Measurements from ENCODE around the gene CASKIN2. TPM values are rescaled to one million over a fixed set of nuclear protein-coding genes. Genes with fewer than 3 reads are reported as not detected.

CASKIN2 gene
- total and polyA plus RNA-seq, 3 donors from 2014 or later, result 15.6 to 22.6 (median 16.9) TPM

GRCh38 chr17:75514919-75515495 lies 330 bp downstream of the CASKIN2 start:
- peak overlapping the region; percentile 77 to 89 for H3K27ac ChIP-seq
- H3K4me3 ChIP-seq, result peak overlapping the region; percentile 78 to 94
- intact Hi-C loops (cut with DNase I; ENCODE audit: low total_unique reads), result loop anchor here (5.0 kb wide), 1 partner anchor 88 kb away; no protein-coding TSS in a partner anchor
- no peak for DNase-seq
- H3K9me3 ChIP-seq, result no peaks in the 10 kb centered on the region
- peaks cover 3% of the 10 kb centered on the region for H3K36me3 ChIP-seq (ENCODE audit: low read depth, missing control alignments)
- no peaks in the 10 kb centered on the region for H3K27me3 ChIP-seq
- peaks cover 27% of the 10 kb centered on the region for H3K4me1 ChIP-seq
- TF ChIP-seq CTCF (IDR thresholded peaks at IDR 0.05) (no peak), POLR2A (IDR thresholded peaks at IDR 0.05) (no peak)
- whole genome bisulfite sequencing, 2 donors, result 0 to 2% methylated on average over 8 to 47 of the region's 50 CpGs

- 11 to 17% methylated on average over 1 to 15 of the region's 15 CpGs for WGBS, 2 donors
- Histone ChIP-seq H3K4me1 (peaks cover 27% of the 10 kb centered on the region), H3K4me3 (peak overlapping the region; percentile 78 to 94), H3K27ac (peak overlapping the region; percentile 77 to 89), H3K36me3 (ENCODE audit: low read depth, missing control alignments) (no peaks in the 10 kb centered on the region), H3K9me3 (no peaks in the 10 kb centered on the region), H3K27me3 (no peaks in the 10 kb centered on the region)
- DNase-seq, result no peak
- intact Hi-C loops (cut with DNase I; ENCODE audit: low total_unique reads), result loop anchor here (5.0 kb wide), 1 partner anchor 87 kb away; no protein-coding TSS in a partner anchor
- no peak for TF ChIP-seq CTCF (IDR thresholded peaks at IDR 0.05)
- TF ChIP-seq POLR2A (IDR thresholded peaks at IDR 0.05), result no peak
These were observed 928 bp downstream of the CASKIN2 start for GRCh38 chr17:75514299-75514918.

- Histone ChIP-seq H3K4me3 (no peak overlapping the region), H3K27ac (peak overlapping the region in 1 of 2 donors; percentile 89), H3K27me3 (no peaks in the 10 kb centered on the region), H3K36me3 (ENCODE audit: low read depth, missing control alignments) (no peaks in the 10 kb centered on the region), H3K4me1 (peaks cover 27% of the 10 kb centered on the region), H3K9me3 (no peaks in the 10 kb centered on the region)
- DNase-seq, result no peak
- WGBS, 2 donors, result 59 to 74% methylated on average over 10 to 17 of the region's 17 CpGs
- TF ChIP-seq CTCF (IDR thresholded peaks at IDR 0.05) (no peak), POLR2A (IDR thresholded peaks at IDR 0.05) (no peak)
- intact Hi-C loops (cut with DNase I; ENCODE audit: low total_unique reads), result loop anchor here (5.0 kb wide), 1 partner anchor 86 kb away; no protein-coding TSS in a partner anchor
These were observed 1.7 kb downstream of the CASKIN2 start for GRCh38 chr17:75513641-75514000.

GRCh38 chr17:75512926-75513640 lies 2.3 kb downstream of the CASKIN2 start:
- Histone ChIP-seq H3K27ac (peak overlapping the region in 1 of 2 donors; percentile 89), H3K9me3 (no peaks in the 10 kb centered on the region), H3K4me1 (peaks cover 27% of the 10 kb centered on the region), H3K27me3 (no peaks in the 10 kb centered on the region), H3K36me3 (ENCODE audit: low read depth, missing control alignments) (no peaks in the 10 kb centered on the region), H3K4me3 (no peak overlapping the region)
- no peak for DNase-seq
- TF ChIP-seq POLR2A (IDR thresholded peaks at IDR 0.05), result no peak
- intact Hi-C loops (cut with DNase I; ENCODE audit: low total_unique reads), result loop anchor here (5.0 kb wide), 1 partner anchor 86 kb away; no protein-coding TSS in a partner anchor
- WGBS, 2 donors, result 62 to 65% methylated on average over 10 of the region's 10 CpGs
